Medulla oblongata (tissue), 1 donor: Measurements from ENCODE around the gene CHTF8.

ENCODE experiments used
- DNase-seq: peaks from one replicate; pipeline ENCODE4 v3.0.0-alpha.2; 2015; ENCODE audit errors: extremely low spot score

The CHTF8 gene

GRCh38 chr16:69085032-69085695 lies 47.2 kb downstream of the CHTF8 start:
- no peak for DNase-seq

- DNase-seq: no peak
These were observed 48.1 kb downstream of the CHTF8 start for GRCh38 chr16:69084289-69084688.

- no peak for DNase-seq
These were observed 49.0 kb downstream of the CHTF8 start for GRCh38 chr16:69083306-69083941.

DNA sequence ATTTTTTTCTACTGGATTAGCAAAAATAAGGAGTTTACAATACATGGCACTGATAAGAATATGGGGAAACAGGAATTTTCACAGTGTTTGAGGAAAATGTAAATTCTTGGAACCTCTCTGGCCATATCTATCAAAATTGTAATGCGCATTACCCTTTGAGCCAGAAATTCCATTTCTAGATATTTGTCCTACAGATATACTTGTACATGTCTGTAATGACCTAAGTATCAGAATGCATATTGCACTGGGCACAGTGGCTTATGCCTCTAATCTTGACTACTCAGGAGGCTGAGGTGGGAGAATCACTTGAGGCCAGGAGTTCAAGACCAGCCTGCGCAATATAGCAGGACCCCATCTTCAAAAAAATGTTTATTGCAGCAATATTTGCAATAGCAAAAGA lies 52.7 kb downstream of the CHTF8 start:
- no peak for DNase-seq

DNA sequence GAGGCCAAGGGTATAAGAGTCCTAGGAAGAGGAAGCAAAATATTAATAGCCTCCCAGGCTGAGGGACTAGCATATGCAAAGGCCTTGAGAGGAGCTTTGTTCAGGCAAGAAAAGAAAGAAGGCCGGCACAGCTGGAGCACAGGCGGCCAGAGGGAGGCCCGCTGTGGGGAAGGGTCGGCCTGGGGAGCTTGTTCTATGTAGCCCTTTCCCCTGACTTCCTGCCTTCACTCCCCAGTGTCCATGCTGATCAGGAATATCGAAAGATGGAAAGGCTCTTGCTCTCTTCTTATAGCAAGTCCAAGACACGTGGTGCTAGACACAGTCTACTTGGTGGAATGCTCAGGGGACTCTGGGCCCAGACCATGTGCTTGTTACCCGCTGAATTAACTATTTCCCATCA lies 54.3 kb downstream of the CHTF8 start:
- DNase-seq: no peak

DNA sequence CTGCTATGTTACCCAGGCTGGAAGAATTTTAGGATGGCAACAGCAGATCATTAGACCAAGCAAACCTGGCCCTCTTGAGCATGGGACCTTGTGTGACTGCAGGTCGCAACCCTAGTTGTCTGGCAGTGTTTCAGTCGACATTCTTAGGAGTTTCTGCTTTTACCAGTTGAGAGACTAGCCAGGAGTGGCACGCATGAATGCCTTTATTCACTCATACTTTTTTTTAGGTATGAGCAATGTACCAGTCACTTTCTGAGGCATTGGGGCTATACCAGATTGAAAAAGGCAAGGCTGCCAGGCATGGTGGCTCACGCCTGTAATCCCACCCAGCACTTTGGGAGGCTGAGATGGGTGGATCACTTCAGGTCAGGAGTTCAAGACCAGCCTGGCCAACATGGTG lies 55.1 kb downstream of the CHTF8 start:
- DNase-seq: no peak

GRCh38 chr16:69073181-69073702 lies 59.1 kb downstream of the CHTF8 start:
- DNase-seq: no peak

DNA sequence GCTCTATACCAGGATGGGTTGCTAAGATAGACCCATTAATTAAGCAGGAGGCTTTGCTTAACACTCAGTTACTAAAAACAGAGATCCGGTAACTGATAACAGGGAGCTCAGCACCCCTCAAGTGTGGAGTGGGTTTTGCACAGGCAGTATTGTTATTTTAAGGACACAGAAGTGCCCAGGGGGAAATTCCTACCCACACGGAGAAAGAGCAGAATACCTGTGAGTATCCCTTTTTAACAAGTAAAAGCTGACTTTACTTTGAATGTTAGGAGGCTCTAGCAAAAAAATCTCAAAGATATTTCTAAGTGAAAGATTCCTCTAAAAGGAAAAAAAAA lies 59.8 kb downstream of the CHTF8 start:
- DNase-seq: no peak

- no peak for DNase-seq
These were observed 61.4 kb downstream of the CHTF8 start for GRCh38 chr16:69071036-69071435.

DNA sequence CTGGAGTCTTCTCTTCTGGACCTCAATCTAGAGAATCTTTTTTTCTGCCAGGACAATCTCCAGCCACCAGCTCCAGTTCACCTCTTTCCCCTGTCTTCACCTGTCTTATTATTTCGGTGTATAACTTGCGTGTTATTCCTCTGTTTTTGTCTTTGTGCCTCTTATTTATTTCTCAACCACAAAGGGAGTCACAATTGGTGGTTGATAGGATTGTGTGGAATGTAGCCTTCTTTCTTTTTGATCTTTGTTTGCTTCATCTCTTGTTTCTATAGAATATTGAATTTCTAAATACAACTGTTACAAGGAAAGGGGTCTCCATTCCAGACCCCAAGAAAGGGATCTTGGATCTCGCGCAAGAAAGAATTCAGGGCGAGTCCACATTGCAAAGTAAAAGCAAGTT lies 62.9 kb downstream of the CHTF8 start:
- no peak for DNase-seq
